Hepatocyte (in vitro differentiated cells): ENCODE measurements around the gene BICDL1. TPM values are rescaled to one million over a fixed set of nuclear protein-coding genes. Genes with fewer than 3 reads are reported as not detected.

Experiments used
- DNase-seq: peaks from one replicate; pipeline ENCODE4 v3.0.0-alpha.2; 2016; ENCODE audit warnings: low spot score
- H2AFZ ChIP-seq: fragments of 200-600 bp; sonication (generic); 2 replicates; pipeline ENCODE4 v1.6.0; 2016; ENCODE audit warnings: antibody characterized with exemption, mild to moderate bottlenecking
- H3K27ac ChIP-seq: fragments of 200-600 bp; sonication (generic); 2 replicates; pipeline ENCODE4 v1.5.1; 2016; ENCODE audit warnings: mild to moderate bottlenecking
- H3K27me3 ChIP-seq: fragments of 200-600 bp; sonication (generic); 2 replicates; pipeline ENCODE4 v1.6.1; 2016
- H3K36me3 ChIP-seq: fragments of 200-600 bp; sonication (generic); replicated peaks from 2 replicates; pipeline ENCODE4 v1.5.1; 2016; ENCODE audit warnings: low read depth; ENCODE audit not compliant: insufficient read depth
- H3K4me1 ChIP-seq: fragments of 200-600 bp; sonication (generic); 2 replicates; pipeline ENCODE4 v1.5.1; 2016; ENCODE audit warnings: mild to moderate bottlenecking, moderate library complexity; ENCODE audit not compliant: insufficient read depth
- H3K4me2 ChIP-seq: fragments of 200-600 bp; sonication (generic); 2 replicates; pipeline ENCODE4 v1.6.0; 2016
- H3K4me3 ChIP-seq: fragments of 200-600 bp; sonication (generic); 2 replicates; pipeline ENCODE4 v1.5.1; 2016; ENCODE audit warnings: mild to moderate bottlenecking
- H3K79me2 ChIP-seq: fragments of 200-600 bp; sonication (generic); 2 replicates; pipeline ENCODE4 v1.6.0; 2017; ENCODE audit warnings: mild to moderate bottlenecking
- H3K9me2 ChIP-seq: fragments of 200-600 bp; sonication (generic); replicated peaks from 2 replicates; pipeline ENCODE4 v1.6.0; 2017; ENCODE audit warnings: mild to moderate bottlenecking; ENCODE audit not compliant: insufficient read depth
- H3K9me3 ChIP-seq: fragments of 200-600 bp; sonication (generic); 2 replicates; pipeline ENCODE4 v1.5.1; 2016; ENCODE audit warnings: low read depth, mild to moderate bottlenecking
- H4K20me1 ChIP-seq: fragments of 200-600 bp; sonication (generic); 2 replicates; pipeline ENCODE4 v1.6.0; 2016; ENCODE audit warnings: mild to moderate bottlenecking; ENCODE audit not compliant: insufficient read depth, poor library complexity, severe bottlenecking
- EZH2 ChIP-seq: fragments of 200-600 bp; sonication (generic); IDR thresholded peaks from 2 replicates; pipeline ENCODE4 v1.6.1; 2016; ENCODE audit warnings: antibody characterized with exemption, mild to moderate bottlenecking, borderline replicate concordance
- EZH2phosphoT487 ChIP-seq: fragments of 200-600 bp; sonication (generic); IDR thresholded peaks from one replicate; pipeline ENCODE4 v1.6.1; 2018; ENCODE audit warnings: antibody characterized with exemption, mild to moderate bottlenecking, low read depth, moderate library complexity; ENCODE audit not compliant: unreplicated experiment, severe bottlenecking
- WGBS: methylation state at CpG from one replicate; pipeline ENCODE4 v1.1.6; 2016; ENCODE audit warnings: low lambda C conversion rate; ENCODE audit errors: missing lambda C conversion rate; 5-methylcytosine and 5-hydroxymethylcytosine counted together
- polyA plus RNA-seq: library from polyadenylated mRNA; unstranded; fragments of >200 nt; fragmentation: Nextera tagmentation; extraction: Ambion mirVana; gene quantifications from 2 replicates; pipeline ENCODE4 v1.2.1, GENCODE V29; 2016
- total RNA-seq: library from RNA; depleted of rRNA; stranded (reverse); fragments of >200 nt; gene quantifications from 2 replicates; pipeline ENCODE4 v1.2.3, GENCODE V29; 2014
- TF ChIP-seq, protein P1 (sequence below): fragments of 200-600 bp; sonication (generic); IDR thresholded peaks from 2 replicates; pipeline ENCODE4 v1.5.1; 2016; ENCODE audit warnings: antibody characterized with exemption, mild to moderate bottlenecking; ENCODE audit not compliant: poor library complexity

Gene BICDL1
- total and polyA plus RNA-seq, 2 experiments from 2014 or later = 10.6 to 21.9 TPM

DNA sequence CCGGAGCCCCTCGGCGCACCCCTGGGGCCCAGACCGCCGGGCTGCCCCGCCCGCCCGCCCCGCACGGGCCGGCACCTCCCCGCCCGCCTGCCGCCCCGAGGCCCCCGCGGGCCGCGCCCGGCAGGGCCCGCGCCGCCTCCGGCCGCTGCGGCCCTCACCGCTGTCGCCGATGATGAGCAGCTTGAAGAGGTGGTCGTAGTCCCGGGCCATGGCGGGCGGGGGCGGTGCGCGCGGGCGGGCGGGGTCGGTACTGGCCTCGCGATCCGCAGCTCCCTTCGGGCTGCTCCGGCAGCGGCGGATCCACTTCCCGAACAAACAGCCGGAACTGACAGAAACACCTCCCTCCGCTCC lies 127.4 kb downstream of the BICDL1 start, which contains the start of gene RAB35:
Gene RAB35, minus strand, starts transcription at position 313 of the 351 bp plus-strand sequence. Its CDS starts 103 bp downstream, at position 210.
- no peaks in the 10 kb centered on the region for H3K27me3 ChIP-seq
- H3K79me2 ChIP-seq = peaks cover 54% of the 10 kb centered on the region
- H4K20me1 ChIP-seq = peaks cover 26% of the 10 kb centered on the region
- peak within 1 kb of the TSS; percentile 87 for H3K4me3 ChIP-seq
- H3K36me3 ChIP-seq = no peaks in the 10 kb centered on the region
- no peaks in the 10 kb centered on the region for H3K9me2 ChIP-seq
- WGBS = 0% methylated on average over 9 of the region's 50 CpGs
- peak within 1 kb of the TSS; percentile 90 for H3K27ac ChIP-seq
- DNase-seq = no peak
- peaks cover 27% of the 10 kb centered on the region for H3K4me1 ChIP-seq
- no peaks in the 10 kb centered on the region for H3K9me3 ChIP-seq
- peak within 1 kb of the TSS; percentile 79 for H2AFZ ChIP-seq
- peak within 1 kb of the TSS; percentile 95 for H3K4me2 ChIP-seq
- no peak for TF ChIP-seq EZH2phosphoT487
- TF ChIP-seq, protein P1, sequence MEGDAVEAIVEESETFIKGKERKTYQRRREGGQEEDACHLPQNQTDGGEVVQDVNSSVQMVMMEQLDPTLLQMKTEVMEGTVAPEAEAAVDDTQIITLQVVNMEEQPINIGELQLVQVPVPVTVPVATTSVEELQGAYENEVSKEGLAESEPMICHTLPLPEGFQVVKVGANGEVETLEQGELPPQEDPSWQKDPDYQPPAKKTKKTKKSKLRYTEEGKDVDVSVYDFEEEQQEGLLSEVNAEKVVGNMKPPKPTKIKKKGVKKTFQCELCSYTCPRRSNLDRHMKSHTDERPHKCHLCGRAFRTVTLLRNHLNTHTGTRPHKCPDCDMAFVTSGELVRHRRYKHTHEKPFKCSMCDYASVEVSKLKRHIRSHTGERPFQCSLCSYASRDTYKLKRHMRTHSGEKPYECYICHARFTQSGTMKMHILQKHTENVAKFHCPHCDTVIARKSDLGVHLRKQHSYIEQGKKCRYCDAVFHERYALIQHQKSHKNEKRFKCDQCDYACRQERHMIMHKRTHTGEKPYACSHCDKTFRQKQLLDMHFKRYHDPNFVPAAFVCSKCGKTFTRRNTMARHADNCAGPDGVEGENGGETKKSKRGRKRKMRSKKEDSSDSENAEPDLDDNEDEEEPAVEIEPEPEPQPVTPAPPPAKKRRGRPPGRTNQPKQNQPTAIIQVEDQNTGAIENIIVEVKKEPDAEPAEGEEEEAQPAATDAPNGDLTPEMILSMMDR = no peak
- no peak for TF ChIP-seq EZH2

GRCh38 chr12:120116792-120117651 lies 128.0 kb downstream of the BICDL1 start:
- Histone ChIP-seq H3K27ac (peak overlapping the region; percentile 90), H4K20me1 (peaks cover 20% of the 10 kb centered on the region), H3K79me2 (peaks cover 48% of the 10 kb centered on the region), H2AFZ (peak overlapping the region; percentile 79), H3K9me2 (no peaks in the 10 kb centered on the region), H3K4me2 (peak overlapping the region; percentile 94), H3K9me3 (no peaks in the 10 kb centered on the region), H3K36me3 (no peaks in the 10 kb centered on the region), H3K4me1 (peaks cover 27% of the 10 kb centered on the region), H3K4me3 (peak overlapping the region; percentile 87), H3K27me3 (no peaks in the 10 kb centered on the region)
- TF ChIP-seq, protein P1 = no peak
- TF ChIP-seq EZH2 = no peak
- no peak for TF ChIP-seq EZH2phosphoT487
- peak; percentile 97 for DNase-seq
- 2% methylated on average over 55 of the region's 91 CpGs for WGBS

- H4K20me1 ChIP-seq = peaks cover 12% of the 10 kb centered on the region
- no peaks in the 10 kb centered on the region for H3K9me2 ChIP-seq
- peak overlapping the region; percentile 19 for H2AFZ ChIP-seq
- H3K27ac ChIP-seq = peak overlapping the region; percentile 90
- peak overlapping the region; percentile 94 for H3K4me2 ChIP-seq
- peaks cover 39% of the 10 kb centered on the region for H3K79me2 ChIP-seq
- DNase-seq = no peak
- H3K36me3 ChIP-seq = no peaks in the 10 kb centered on the region
- H3K27me3 ChIP-seq = no peaks in the 10 kb centered on the region
- peak overlapping the region; percentile 69 for H3K4me3 ChIP-seq
- WGBS = 34% methylated on average over 7 of the region's 7 CpGs
- H3K4me1 ChIP-seq = peaks cover 27% of the 10 kb centered on the region
- no peaks in the 10 kb centered on the region for H3K9me3 ChIP-seq
- TF ChIP-seq EZH2 (no peak), EZH2phosphoT487 (no peak)
- TF ChIP-seq, protein P1 = no peak
Measured at GRCh38 chr12:120117961-120118320, 128.9 kb downstream of the BICDL1 start.
